ENCODE data around the gene NT5C3B.
"Not testable (repeated sequence)": the region's sequence is repeated elsewhere in the genome, so short reads cannot be mapped to it uniquely, and the experiment has no call there.

NT5C3B gene

DNA sequence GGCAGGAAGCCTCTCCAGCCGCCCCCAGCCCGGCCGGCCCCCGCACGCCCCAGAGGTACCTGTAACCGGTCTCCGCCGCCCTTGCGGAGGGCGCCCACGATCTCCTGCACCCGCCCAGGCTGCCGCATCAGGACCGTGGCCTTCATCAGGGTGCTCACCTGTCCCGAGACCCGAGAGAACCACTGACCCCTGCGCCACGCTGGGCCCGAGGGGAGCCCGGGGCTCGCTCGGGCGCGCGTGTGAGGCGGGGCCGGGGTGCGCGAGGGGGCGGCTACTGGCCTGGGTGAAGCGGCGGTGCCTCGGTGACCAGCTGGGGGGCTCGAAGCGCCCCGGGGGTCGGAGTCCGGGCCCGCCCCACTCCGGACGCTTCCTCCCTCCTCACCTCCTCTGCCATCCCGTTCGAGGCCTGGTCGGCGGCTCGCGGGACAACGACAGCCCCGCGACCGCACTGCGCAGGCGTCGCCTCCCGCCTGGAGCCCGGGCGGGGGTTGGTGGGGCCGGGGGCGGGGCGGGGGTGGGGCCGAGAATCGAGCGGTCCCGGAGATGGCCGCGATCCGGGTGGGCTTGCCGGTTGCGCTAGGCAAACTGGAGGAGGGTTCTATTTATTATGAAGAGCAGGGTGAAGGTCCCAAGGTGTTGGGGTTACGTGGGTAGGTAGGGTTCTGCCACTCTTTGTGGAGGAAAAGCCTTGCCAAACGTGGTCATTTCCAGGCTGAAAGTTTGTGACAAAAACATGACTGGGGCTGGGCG lies at the start of gene NT5C3B:
NT5C3B (minus strand) TSS at position 433 of the 750 bp plus-strand sequence; CDS start at position 394, 39 bp downstream.
- DNase-seq, result no peak

- DNase-seq, result peak; percentile 8
These were observed 49.7 kb upstream of the NT5C3B start for GRCh38 chr17:41885733-41886132.

GRCh38 chr17:41882756-41883155 lies 46.7 kb upstream of the NT5C3B start:
- DNase-seq, result no peak

- DNase-seq, result no peak
These were observed 44.1 kb upstream of the NT5C3B start for GRCh38 chr17:41880130-41880529.

- not testable (repeated sequence) for DNase-seq
These were observed 38.2 kb upstream of the NT5C3B start for GRCh38 chr17:41874293-41874670.

- DNase-seq, result no peak
These were observed 37.7 kb upstream of the NT5C3B start for GRCh38 chr17:41873559-41874292.

- DNase-seq, result no peak
These were observed 35.8 kb upstream of the NT5C3B start for GRCh38 chr17:41871789-41872188.

- no peak for DNase-seq
These were observed 34.6 kb upstream of the NT5C3B start for GRCh38 chr17:41870627-41871026.

GRCh38 chr17:41870097-41870496 lies 34.1 kb upstream of the NT5C3B start:
- DNase-seq, result no peak

- DNase-seq, result no peak
These were observed 33.4 kb upstream of the NT5C3B start for GRCh38 chr17:41869426-41869825.

DNA sequence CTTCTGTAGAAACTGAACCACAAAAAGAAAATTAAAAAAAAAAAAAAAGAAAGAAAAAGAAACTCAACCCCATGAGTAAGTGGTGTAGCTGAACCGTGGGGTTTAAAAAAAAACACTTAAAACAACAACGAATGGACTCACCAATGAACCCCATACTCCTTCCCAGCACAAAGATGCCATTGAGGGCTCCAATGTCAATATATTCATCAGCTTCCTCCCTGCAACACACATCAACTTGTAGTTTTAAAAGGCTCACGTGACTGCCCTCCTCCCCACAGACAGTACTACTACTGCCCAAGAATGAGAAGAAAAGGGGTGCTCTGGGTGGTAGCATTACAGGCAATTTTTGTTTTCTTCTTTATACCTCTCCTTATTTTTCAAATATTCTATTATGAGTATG lies 32.5 kb upstream of the NT5C3B start:
- no peak for DNase-seq

- no peak for DNase-seq
These were observed 29.5 kb upstream of the NT5C3B start for GRCh38 chr17:41865596-41865893.

DNA sequence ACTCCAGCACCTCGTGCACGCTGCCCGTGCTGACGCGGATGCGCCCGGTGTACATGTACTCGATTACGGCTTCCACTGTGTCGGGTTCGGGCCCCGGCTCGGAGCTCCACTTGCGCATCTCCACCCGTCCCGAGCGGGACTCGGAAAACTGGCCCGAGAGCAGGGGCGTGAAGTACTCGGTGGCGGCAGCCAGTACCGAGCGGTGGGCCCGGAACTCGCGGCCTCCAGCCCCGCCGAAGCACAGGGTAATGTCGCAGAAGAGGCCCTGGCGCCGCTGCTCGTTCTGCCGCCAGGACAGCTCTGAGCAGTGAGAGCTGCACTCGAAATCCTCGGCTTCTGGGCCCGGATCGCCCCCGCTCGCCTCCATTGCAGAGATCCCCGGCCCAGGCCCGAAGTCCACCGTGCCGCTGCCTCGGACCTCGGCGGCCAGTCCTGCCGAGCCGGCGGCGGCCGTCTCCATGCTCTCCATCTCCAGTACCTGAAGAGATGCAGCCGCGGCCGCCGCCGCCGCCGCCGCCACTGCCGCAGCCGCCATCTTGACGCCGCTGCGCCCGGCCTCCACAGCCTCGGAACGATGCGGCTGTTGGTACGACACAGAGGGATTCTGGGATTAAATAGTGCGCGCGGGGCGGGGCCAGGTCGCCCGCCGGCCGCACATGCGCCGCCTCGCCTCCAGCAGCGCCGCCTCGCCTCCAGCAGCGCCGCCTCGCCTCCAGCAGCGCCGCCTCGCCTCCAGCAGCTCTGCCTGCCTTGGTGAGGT lies 29.0 kb upstream of the NT5C3B start, which contains the start of gene KLHL11:
KLHL11 (minus strand) TSS at position 588 of the 760 bp plus-strand sequence; CDS start at position 535, 53 bp downstream.
- DNase-seq, result peak; percentile 82

DNA sequence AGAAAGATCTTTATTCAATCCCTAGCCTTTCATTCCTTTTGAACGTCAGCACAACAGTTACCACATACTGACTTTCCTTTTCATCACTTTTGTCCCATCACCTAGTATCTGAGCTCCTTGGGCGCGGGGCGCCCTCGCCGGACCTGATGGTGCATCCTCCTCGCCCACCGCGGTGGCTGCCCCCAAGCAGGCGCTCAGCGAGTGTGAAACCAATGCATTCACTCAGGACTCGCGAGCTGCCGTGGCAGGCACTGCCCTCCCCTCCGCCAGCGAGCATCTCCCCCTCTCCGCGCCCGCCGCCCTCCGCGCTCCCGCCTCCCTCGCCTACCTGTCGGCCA lies 28.4 kb upstream of the NT5C3B start:
- DNase-seq, result no peak

GRCh38 chr17:41863074-41863848 lies 27.2 kb upstream of the NT5C3B start:
- no peak for DNase-seq

DNA sequence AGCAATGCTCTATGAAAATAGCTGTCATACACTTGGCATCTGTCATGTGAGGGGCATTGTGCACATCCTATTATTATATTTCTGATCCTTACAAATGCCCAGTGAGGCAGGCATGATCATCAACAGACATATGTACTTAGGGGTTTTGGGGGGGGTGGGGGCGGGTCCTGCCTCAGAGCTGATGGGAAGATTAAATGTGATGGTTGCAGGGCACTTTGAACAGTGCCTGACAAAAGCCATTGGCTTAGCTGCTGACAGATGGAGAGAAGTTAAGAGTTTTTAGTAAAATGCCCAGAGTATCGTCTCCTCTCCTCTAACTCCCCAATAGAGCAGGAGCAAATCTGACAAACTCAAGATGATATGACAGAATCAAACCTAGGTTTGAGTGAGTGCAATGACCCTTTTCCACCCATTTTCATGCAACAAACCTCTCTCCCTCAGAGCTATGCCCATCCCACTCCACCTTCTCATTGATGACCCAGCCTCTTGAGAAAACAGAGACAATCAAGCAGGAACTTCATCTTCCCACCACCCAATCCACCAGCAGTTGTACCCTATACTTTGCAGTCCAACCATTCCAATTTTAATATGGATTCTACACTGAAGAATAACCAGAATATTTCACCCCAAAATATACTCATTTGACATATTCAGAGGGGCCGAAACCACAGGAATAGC lies 24.4 kb upstream of the NT5C3B start:
- no peak for DNase-seq

- not testable (repeated sequence) for DNase-seq
These were observed 15.3 kb upstream of the NT5C3B start for GRCh38 chr17:41851382-41851781.

DNA sequence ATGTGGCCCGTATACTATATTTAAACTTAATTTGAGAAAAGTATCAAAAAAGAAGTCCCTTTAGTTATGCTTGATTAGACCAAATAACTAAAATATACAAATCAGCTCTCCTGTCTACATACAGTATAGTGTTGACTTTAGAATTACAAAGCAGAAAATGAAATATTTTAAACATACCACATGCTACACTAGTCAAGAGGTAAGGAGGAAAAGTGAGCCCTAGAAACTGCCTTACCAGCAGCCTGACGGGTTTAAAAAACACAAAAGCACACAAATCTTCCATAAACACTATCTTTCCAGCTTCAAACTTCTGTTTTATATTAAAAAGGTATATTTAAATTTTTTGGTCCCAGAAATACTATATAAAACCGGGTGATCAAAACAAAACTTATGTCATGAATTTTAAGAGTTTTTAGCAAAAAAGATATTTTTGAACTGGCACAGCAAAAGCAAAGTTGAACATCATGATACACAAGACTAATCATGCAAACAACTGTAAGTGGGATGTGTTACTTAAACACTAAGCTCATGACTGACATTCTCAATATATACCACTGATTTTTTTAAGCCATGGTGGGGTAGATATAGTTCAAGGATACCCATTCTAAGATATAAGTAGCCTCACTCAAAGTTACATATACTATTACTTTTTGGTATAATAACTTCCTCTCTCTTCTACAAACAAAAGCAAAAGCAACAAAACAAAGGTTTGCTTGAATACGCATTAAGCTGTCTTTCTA lies 13.4 kb upstream of the NT5C3B start:
- no peak for DNase-seq

DNA sequence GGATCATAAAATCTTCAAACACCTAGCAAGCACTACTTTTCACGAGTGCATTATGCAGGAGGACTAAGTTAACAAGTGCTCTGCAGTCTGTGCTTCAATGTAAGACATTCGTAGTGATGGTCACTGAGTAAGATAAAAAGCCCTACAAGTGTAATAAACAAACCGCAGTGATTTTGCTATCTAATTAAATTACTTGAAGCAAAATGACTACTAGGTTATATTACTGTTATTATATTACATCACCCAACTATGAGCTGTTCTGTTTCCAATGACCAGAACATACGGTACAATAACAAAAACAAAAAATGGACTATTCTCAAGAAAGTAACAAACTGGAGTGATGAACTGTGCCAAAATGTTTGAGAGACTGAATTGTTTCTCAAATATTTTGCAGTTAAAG lies 12.8 kb upstream of the NT5C3B start:
- DNase-seq, result no peak

GRCh38 chr17:41844971-41845370 lies 8.9 kb upstream of the NT5C3B start:
- DNase-seq, result peak; percentile 48

DNA sequence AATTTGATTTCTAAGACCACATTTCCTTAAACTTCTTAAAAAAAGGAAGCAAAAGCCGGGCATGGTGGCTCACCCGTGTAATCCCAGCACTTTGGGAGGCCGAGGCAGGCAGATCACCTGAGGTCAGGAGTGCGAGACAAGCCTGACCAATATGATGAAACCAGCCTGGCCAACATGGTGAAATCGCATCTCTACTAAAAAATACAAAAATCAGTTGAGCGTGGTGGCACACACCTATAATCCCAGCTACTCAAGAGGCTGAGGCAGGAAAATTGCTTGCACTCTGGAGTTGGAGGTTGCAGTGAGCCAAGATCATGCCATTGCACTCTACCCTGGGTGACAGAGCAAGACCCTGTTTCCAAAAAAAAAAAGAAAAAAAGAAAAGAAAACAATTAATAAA lies 4.7 kb upstream of the NT5C3B start:
- DNase-seq, result not testable (repeated sequence)

DNA sequence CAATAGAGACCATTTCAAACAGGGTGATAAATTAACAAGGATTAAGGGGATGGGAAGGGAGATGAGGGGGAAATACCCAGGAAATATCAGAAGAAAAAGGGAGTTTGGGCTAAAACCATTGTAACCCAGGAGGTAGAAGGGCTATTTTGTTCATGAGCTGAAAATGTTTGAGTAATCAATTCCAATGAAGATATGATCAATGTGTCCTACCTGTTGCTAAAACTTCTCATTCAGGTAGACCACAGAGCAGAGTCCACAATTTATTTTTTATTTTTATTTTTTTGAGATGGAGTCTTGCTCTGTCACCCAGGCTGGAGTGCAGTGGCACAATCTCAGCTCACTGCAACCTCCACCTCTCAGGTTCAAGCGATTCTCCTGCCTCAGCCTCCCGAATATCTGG lies 3.4 kb upstream of the NT5C3B start:
- DNase-seq, result not testable (repeated sequence)

All from NCI-H226 (cell line).